ENCODE results near the gene COX20.

Gene COX20, protein sequence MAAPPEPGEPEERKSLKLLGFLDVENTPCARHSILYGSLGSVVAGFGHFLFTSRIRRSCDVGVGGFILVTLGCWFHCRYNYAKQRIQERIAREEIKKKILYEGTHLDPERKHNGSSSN

DNA sequence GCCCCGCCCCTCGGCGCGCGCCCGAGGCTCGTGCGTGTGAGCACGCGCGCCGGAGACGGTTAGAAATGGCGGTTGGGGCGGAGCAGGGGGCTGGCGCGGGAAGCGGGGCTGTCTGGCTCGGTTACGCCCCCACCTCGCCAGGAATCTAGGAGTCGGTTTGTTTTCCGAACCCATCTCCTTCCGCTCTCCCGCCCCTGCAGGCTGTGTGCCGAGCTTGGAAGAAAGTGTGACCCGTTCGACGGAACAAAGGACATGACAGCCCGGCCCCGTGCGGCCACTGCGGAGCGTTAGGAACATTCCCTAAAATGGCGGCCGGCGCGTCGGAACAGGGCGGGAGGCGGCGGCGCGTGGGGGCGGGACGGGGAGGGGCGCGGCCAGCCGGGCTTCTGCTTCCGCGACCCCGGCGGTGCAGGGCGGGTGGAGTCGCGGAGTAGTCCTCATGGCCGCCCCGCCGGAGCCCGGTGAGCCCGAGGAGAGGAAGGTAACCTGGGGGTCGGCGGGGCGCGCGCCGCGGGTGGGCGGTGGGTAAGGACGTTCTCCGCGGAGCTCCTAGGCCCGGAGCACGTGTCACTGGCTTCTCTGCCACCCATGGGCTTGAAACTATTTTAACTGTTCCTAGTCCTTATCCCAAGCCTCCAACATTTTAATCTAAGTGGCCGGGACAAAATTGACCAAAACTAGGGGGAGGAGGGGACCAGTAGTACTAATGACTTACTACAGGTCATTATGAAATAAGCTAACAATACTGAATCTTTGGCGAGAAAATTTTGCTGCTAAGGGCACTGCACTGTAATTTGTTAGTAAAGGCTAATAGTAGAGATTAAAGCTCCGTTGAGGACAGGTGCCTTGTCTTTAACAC is at the start of gene COX20:
Gene COX20 (plus strand): TSS at position 383 of the 859 bp plus-strand sequence. CDS start 57 bp downstream, at position 440.
- H3K4me3 ChIP-seq (ENCODE audit: low read length) = peak within 1 kb of the TSS; percentile 79
- TF ChIP-seq, protein P1, sequence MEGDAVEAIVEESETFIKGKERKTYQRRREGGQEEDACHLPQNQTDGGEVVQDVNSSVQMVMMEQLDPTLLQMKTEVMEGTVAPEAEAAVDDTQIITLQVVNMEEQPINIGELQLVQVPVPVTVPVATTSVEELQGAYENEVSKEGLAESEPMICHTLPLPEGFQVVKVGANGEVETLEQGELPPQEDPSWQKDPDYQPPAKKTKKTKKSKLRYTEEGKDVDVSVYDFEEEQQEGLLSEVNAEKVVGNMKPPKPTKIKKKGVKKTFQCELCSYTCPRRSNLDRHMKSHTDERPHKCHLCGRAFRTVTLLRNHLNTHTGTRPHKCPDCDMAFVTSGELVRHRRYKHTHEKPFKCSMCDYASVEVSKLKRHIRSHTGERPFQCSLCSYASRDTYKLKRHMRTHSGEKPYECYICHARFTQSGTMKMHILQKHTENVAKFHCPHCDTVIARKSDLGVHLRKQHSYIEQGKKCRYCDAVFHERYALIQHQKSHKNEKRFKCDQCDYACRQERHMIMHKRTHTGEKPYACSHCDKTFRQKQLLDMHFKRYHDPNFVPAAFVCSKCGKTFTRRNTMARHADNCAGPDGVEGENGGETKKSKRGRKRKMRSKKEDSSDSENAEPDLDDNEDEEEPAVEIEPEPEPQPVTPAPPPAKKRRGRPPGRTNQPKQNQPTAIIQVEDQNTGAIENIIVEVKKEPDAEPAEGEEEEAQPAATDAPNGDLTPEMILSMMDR (IDR thresholded peaks at IDR 0.05; ENCODE audit: low read depth, low read length, poor library complexity, severe bottlenecking) = no peak
- no peak for TF ChIP-seq EZH2phosphoT487 (IDR thresholded peaks at IDR 0.05; ENCODE audit: borderline replicate concordance, low read length)

DNA sequence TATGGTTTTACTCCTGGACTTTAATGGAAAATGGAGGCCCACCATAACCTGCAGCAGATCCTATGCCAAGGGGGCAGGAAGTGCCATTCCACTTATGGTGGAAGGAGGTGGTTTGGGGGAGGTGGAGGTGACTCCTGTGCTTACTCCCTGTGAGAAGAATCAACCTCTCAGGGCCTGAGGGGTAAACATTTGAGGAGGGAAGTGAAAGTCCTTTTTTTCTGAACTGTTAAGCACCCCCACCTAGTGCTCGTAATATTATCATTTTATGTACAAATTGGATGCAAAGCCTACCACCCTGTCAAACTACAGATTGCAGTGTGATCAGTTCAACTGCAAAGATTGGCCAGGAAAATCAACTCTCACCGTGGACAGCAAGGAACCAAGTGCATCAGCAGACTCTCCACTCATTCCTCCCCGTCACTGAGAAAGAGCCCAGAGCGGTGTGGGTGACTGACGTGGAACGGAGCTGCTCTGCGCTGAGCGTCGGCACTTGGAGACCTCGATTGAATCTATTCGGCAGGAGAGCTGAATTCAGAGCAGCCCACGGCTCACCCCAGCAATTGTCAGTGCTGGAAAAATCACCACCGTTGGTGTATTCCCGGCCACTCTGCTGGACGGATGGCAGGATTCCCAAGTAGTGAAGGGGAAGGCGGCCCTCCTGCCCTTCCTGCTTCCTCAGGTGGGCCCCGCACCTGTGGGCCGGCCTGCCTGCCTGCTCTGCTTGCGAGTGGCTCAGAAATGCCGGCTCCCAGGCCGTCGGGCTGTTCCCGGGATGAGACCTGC is 46.8 kb upstream of the COX20 start:
- H3K36me3 ChIP-seq (ENCODE audit: control insufficient read depth, low read length) = no peaks in the 10 kb centered on the region
- peaks cover 8% of the 10 kb centered on the region for H3K4me1 ChIP-seq (ENCODE audit: control insufficient read depth, low read length)
- H3K27ac ChIP-seq (ENCODE audit: low read depth, low read length) = no peak overlapping the region
- H4K20me1 ChIP-seq (ENCODE audit: control insufficient read depth, insufficient read depth, low read depth, low read length) = no peaks in the 10 kb centered on the region
- H3F3A ChIP-seq (ENCODE audit: control insufficient read depth, insufficient read depth) = no peaks in the 10 kb centered on the region
- H3K4me2 ChIP-seq (ENCODE audit: low read length) = 0 out of 2 replicates have a peak overlapping the region, but pooled peaks have one; percentile 16
- no peaks in the 10 kb centered on the region for H3K27me3 ChIP-seq (ENCODE audit: control insufficient read depth, low read length)
- H3K9me3 ChIP-seq (ENCODE audit: control insufficient read depth, insufficient read depth, low read length) = no peaks in the 10 kb centered on the region
- TF ChIP-seq EZH2phosphoT487 (IDR thresholded peaks at IDR 0.05; ENCODE audit: borderline replicate concordance, low read length) = no peak
- TF ChIP-seq, protein P1 (IDR thresholded peaks at IDR 0.05; ENCODE audit: low read depth, low read length, poor library complexity, severe bottlenecking) = no peak
- no peaks in the 10 kb centered on the region for H3K79me2 ChIP-seq (ENCODE audit: control insufficient read depth, low read length)
- no peak overlapping the region for H3K4me3 ChIP-seq (ENCODE audit: low read length)
- no peaks in the 10 kb centered on the region for H3K9me2 ChIP-seq (replicated peaks; ENCODE audit: control insufficient read depth, low read length)

More for the DNA sequence above, at the start of gene COX20:
- peaks cover 46% of the 10 kb centered on the region for H3F3A ChIP-seq (ENCODE audit: control insufficient read depth, insufficient read depth)
- peaks cover 67% of the 10 kb centered on the region for H3K4me1 ChIP-seq (ENCODE audit: control insufficient read depth, low read length)
- H3K36me3 ChIP-seq (ENCODE audit: control insufficient read depth, low read length) = peaks cover 47% of the 10 kb centered on the region
- H3K27ac ChIP-seq (ENCODE audit: low read depth, low read length) = peak within 1 kb of the TSS; percentile 93
- peak within 1 kb of the TSS; percentile 91 for H3K4me2 ChIP-seq (ENCODE audit: low read length)
- no peaks in the 10 kb centered on the region; the same call in 1 of the 2 replicates for H4K20me1 ChIP-seq (ENCODE audit: control insufficient read depth, insufficient read depth, low read depth, low read length)
- no peaks in the 10 kb centered on the region for H3K27me3 ChIP-seq (ENCODE audit: control insufficient read depth, low read length)
- peaks cover 53% of the 10 kb centered on the region for H3K79me2 ChIP-seq (ENCODE audit: control insufficient read depth, low read length)
- H3K9me3 ChIP-seq (ENCODE audit: control insufficient read depth, insufficient read depth, low read length) = no peaks in the 10 kb centered on the region
- no peaks in the 10 kb centered on the region for H3K9me2 ChIP-seq (replicated peaks; ENCODE audit: control insufficient read depth, low read length)

DNA sequence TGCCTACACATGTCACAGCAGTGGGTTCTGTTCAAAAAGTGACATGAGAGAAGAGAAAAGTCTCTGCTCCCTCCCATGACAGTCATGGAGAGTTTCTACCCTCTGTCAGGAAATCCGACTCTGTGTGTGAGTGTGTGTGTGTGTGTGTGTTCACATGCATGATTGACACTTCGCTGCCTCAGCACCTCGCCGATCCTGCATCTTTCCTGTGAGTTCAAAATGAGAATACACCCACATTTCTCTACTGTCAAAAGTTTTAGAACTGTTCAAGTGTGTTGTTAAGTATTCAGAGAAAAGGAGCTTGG is 46.2 kb upstream of the COX20 start:
- Histone ChIP-seq H3K79me2 (ENCODE audit: control insufficient read depth, low read length) (no peaks in the 10 kb centered on the region), H3K9me2 (replicated peaks; ENCODE audit: control insufficient read depth, low read length) (no peaks in the 10 kb centered on the region), H4K20me1 (ENCODE audit: control insufficient read depth, insufficient read depth, low read depth, low read length) (no peaks in the 10 kb centered on the region), H3K36me3 (ENCODE audit: control insufficient read depth, low read length) (no peaks in the 10 kb centered on the region), H3K4me1 (ENCODE audit: control insufficient read depth, low read length) (peaks cover 8% of the 10 kb centered on the region), H3F3A (ENCODE audit: control insufficient read depth, insufficient read depth) (no peaks in the 10 kb centered on the region), H3K27me3 (ENCODE audit: control insufficient read depth, low read length) (no peaks in the 10 kb centered on the region), H3K9me3 (ENCODE audit: control insufficient read depth, insufficient read depth, low read length) (no peaks in the 10 kb centered on the region), H3K27ac (ENCODE audit: low read depth, low read length) (no peak overlapping the region), H3K4me2 (ENCODE audit: low read length) (no peak overlapping the region), H3K4me3 (ENCODE audit: low read length) (no peak overlapping the region)
- TF ChIP-seq EZH2phosphoT487 (IDR thresholded peaks at IDR 0.05; ENCODE audit: borderline replicate concordance, low read length) = no peak
- TF ChIP-seq, protein P1 (IDR thresholded peaks at IDR 0.05; ENCODE audit: low read depth, low read length, poor library complexity, severe bottlenecking) = no peak
